ENCODE data around the gene CYRIA. TPM values are rescaled to one million over a fixed set of nuclear protein-coding genes. Genes with fewer than 3 reads are reported as not detected.
A peak's percentile ranks its signal among the peaks of the same experiment; 100 is the strongest.

The CYRIA gene
- total RNA-seq, 4 donors from 2014 or later: 4.4 to 29.6 (median 8.1) TPM

DNA sequence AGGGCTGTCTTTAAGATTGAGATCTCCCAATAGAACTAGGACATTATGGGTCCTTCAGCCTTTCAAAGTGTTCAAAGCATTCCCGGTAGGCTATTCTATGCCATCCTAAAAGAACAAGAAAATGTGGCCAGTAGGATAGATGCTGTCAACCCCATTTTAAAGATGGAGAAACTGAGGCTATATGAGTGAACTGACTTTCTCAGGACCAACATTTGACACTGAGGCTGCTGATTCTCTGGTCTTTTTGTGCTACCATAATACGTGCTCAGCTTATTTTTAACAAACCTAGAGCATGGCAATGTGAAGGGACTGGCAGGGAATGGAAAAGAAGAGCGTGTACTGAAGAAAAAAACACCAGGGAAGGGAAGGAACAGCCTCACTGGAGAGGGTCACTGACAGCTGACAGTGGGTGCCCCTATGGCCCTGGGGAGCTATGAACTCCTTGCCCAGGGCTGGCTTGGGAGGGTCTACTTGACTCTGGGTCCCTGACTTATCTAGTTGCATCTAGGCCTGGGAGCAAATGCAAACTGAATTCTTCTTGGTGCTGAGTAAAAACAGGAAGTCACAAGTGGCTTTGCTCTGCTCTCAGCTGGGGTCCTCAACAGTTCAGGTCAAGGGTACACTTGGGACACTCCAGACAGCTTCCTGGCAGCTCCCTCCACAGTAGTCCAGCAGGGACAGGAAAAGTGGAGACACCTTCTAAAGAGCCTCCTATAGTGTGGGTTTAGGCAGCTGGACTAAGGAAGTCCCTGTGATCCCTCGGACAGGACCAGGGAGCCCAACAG lies 2.3 kb downstream of the CYRIA start:
- Histone ChIP-seq H3K4me1 (peaks cover 11 to 17% of the 10 kb centered on the region in 2 donors), H3K9me3 (no peaks in the 10 kb centered on the region), H3K27ac (peak overlapping the region; percentile 73 to 82), H3K4me3 (no peak overlapping the region), H3K27me3 (no peaks in the 10 kb centered on the region), H3K36me3 (no peaks in the 10 kb centered on the region)
- intact Hi-C loops (cut with DNase I; ENCODE audit: low total_unique reads): no loop called here
- TF ChIP-seq, protein P1, sequence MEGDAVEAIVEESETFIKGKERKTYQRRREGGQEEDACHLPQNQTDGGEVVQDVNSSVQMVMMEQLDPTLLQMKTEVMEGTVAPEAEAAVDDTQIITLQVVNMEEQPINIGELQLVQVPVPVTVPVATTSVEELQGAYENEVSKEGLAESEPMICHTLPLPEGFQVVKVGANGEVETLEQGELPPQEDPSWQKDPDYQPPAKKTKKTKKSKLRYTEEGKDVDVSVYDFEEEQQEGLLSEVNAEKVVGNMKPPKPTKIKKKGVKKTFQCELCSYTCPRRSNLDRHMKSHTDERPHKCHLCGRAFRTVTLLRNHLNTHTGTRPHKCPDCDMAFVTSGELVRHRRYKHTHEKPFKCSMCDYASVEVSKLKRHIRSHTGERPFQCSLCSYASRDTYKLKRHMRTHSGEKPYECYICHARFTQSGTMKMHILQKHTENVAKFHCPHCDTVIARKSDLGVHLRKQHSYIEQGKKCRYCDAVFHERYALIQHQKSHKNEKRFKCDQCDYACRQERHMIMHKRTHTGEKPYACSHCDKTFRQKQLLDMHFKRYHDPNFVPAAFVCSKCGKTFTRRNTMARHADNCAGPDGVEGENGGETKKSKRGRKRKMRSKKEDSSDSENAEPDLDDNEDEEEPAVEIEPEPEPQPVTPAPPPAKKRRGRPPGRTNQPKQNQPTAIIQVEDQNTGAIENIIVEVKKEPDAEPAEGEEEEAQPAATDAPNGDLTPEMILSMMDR (IDR thresholded peaks at IDR 0.05): no peak
- no peak for TF ChIP-seq POLR2A (IDR thresholded peaks at IDR 0.05)
- no peak for DNase-seq

DNA sequence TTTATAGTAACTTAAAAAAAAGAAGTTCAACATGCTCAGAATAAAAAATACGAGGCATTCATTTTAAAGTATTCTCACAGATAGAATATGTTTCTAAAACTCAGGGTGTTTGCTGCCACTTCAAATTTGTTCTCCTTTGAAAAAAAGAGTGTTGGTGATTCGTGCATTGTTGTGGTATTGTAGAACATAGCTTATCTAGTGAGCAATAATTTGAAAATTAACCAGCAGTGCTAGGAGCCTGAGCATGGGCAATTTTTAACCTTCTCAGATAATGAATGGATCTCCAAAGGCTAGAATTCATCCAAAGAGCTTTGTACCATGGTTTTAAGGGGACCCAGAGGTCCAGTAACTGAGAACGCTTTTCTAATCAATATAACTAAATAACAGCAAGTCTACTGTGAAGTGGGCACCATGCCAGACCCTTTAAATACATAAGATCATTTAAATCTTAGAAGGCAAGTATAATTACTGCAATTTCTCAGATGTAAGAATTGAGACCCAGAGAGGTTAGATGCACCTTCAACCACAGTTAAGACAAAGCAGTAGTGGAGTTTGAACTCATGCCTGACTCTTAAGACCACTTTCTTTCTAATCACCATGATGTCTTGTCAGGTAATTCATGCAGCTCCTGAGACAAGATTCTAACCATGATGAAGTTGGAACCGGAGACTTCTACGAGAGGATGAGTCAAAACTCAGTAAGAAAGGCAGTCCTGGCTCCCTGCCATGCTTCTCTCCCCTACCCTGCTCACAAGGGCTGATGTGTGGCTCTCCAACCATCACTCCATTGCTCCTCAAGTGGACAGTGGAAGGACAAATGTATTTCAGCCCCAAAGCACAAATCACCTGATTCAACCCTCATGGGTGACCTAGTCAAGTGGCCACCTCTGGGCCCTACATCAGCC lies 3.4 kb downstream of the CYRIA start:
- Histone ChIP-seq H3K9me3 (no peaks in the 10 kb centered on the region), H3K27ac (peak overlapping the region in 1 of 2 donors; percentile 73), H3K27me3 (no peaks in the 10 kb centered on the region), H3K36me3 (no peaks in the 10 kb centered on the region), H3K4me1 (peaks cover 15 to 17% of the 10 kb centered on the region in 2 donors), H3K4me3 (no peak overlapping the region)
- DNase-seq: peak; percentile 65 to 80
- intact Hi-C loops (cut with DNase I; ENCODE audit: low total_unique reads): no loop called here
- TF ChIP-seq, protein P1 (IDR thresholded peaks at IDR 0.05): no peak
- no peak for TF ChIP-seq POLR2A (IDR thresholded peaks at IDR 0.05)

DNA sequence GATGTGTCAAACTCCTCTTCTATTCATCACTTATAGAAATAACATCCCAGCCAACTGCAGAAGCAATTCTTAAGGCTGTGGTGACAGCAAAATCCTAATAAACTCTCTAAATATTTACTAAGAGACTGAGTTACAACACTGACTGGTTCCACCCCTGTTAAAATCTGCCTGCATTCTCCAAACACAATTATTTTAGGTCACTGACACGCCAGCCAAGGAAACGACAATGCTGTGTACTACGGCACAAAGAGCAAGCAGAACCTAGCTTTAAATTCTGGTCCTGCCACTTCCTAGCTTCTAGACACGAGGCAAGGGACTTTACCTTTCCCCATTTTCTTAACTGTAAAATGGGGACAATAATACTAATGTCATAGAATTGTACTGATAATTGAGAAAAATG lies 4.1 kb downstream of the CYRIA start:
- no peaks in the 10 kb centered on the region for H3K36me3 ChIP-seq
- DNase-seq: no peak
- intact Hi-C loops (cut with DNase I; ENCODE audit: low total_unique reads): no loop called here
- peaks cover 19 to 22% of the 10 kb centered on the region in 2 donors for H3K4me1 ChIP-seq
- H3K4me3 ChIP-seq: no peak overlapping the region
- no peaks in the 10 kb centered on the region for H3K9me3 ChIP-seq
- H3K27ac ChIP-seq: no peak overlapping the region
- TF ChIP-seq POLR2A (IDR thresholded peaks at IDR 0.05): no peak
- TF ChIP-seq, protein P1 (IDR thresholded peaks at IDR 0.05): no peak
- H3K27me3 ChIP-seq: no peaks in the 10 kb centered on the region

DNA sequence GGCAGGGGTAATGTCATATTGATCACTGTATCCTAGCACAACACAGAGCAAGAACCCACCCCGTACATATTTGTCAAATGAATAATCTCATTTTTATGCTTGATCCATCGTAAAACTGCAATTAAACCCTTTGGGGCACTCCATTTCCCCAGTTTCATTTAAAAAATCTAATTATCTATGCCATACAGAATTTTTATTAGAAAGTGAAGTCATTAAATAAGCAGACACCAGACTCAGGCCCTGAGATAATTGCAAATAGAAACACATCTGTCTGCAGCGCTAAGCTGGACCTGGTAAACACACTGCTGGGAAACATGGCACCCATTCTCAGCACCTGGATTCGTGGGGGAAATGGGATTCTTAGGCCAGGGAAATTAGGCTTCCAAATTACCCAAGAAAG lies 5.1 kb downstream of the CYRIA start:
- no peaks in the 10 kb centered on the region for H3K36me3 ChIP-seq
- H3K27me3 ChIP-seq: no peaks in the 10 kb centered on the region
- TF ChIP-seq, protein P1 (IDR thresholded peaks at IDR 0.05): no peak
- TF ChIP-seq POLR2A (IDR thresholded peaks at IDR 0.05): no peak
- H3K9me3 ChIP-seq: no peaks in the 10 kb centered on the region
- intact Hi-C loops (cut with DNase I; ENCODE audit: low total_unique reads): no loop called here
- peaks cover 25 to 27% of the 10 kb centered on the region in 2 donors for H3K4me1 ChIP-seq
- no peak overlapping the region for H3K4me3 ChIP-seq
- no peak for DNase-seq
- H3K27ac ChIP-seq: peak overlapping the region in 1 of 2 donors; percentile 9

DNA sequence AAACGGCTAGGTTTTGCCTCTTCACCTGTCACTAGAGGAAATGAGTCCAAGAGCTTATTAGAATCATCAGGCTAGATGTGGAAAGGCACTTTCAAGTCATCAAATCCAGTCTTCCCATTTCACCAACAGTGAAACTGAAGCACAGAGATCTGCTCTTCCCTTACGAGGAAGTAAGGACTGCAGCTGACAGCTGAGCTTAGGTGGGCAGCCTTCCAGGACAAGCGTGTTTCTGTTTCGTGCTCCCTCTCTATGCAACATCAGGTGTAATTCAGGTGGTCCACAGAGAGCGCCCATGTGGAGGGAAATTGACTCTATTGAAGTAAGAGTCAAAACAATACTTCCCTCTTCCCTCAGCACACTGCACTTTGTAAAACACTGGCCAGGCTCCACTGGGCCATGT lies 5.5 kb downstream of the CYRIA start:
- H3K36me3 ChIP-seq: no peaks in the 10 kb centered on the region
- no peak for DNase-seq
- H3K27ac ChIP-seq: peak overlapping the region in 1 of 2 donors; percentile 9
- no peaks in the 10 kb centered on the region for H3K9me3 ChIP-seq
- no peak overlapping the region for H3K4me3 ChIP-seq
- TF ChIP-seq POLR2A (IDR thresholded peaks at IDR 0.05): no peak
- TF ChIP-seq, protein P1 (IDR thresholded peaks at IDR 0.05): no peak
- intact Hi-C loops (cut with DNase I; ENCODE audit: low total_unique reads): no loop called here
- no peaks in the 10 kb centered on the region for H3K27me3 ChIP-seq
- peaks cover 25 to 31% of the 10 kb centered on the region in 2 donors for H3K4me1 ChIP-seq
